HFFc6 (cell line): ENCODE data around the gene FAM168A. TPM values are rescaled to one million over a fixed set of nuclear protein-coding genes. Genes with fewer than 3 reads are reported as not detected.
A peak's percentile ranks its signal among the peaks of the same experiment; 100 is the strongest.

Experiments used
- DNase-seq: peaks from one replicate; pipeline ENCODE4 v3.0.0-alpha.2; 2018
- H3K27ac Mint-ChIP-seq: 2 replicates; pipeline ENCODE4 v1.8.0; 2020; ENCODE audit warnings: mild to moderate bottlenecking, mixed read lengths
- H3K27me3 Mint-ChIP-seq: 2 replicates; pipeline ENCODE4 v1.8.0; 2021; ENCODE audit warnings: mild to moderate bottlenecking, moderate library complexity, mixed read lengths; ENCODE audit not compliant: insufficient read depth
- H3K36me3 Mint-ChIP-seq: 2 replicates; pipeline ENCODE4 v1.8.0; 2021; ENCODE audit warnings: low read depth, mixed read lengths
- H3K4me1 Mint-ChIP-seq: 2 replicates; pipeline ENCODE4 v1.8.0; 2020; ENCODE audit warnings: low read depth, mixed read lengths
- H3K4me3 Mint-ChIP-seq: 2 replicates; pipeline ENCODE4 v1.8.0; 2020; ENCODE audit warnings: mild to moderate bottlenecking, moderate library complexity, mixed read lengths
- H3K9me3 Mint-ChIP-seq: 2 replicates; pipeline ENCODE4 v1.8.0; 2020; ENCODE audit warnings: mild to moderate bottlenecking, mixed read lengths
- total RNA-seq, 6 experiments: library from RNA; stranded (reverse); fragmentation: NEBNext Ultra II Directional; extraction: Animal tissue kit (Norgen Biotek cat#: 25700); gene quantifications; 2 replicates in 1 of 6; 3 replicates in 5 of 6; pipeline ENCODE4 v1.2.3, GENCODE V29; 2021
- TF ChIP-seq, protein P1 (sequence below): fragments of 200-600 bp; sonication (generic); IDR thresholded peaks from 2 replicates; pipeline ENCODE4 v1.5.0; 2021; ENCODE audit warnings: antibody characterized with exemption, mild to moderate bottlenecking

Gene FAM168A
- total RNA-seq, 6 experiments from 2014 or later = 32.6 to 40.1 (median 38.8) TPM

GRCh38 chr11:73400293-73400692 lies 197.6 kb downstream of the FAM168A start:
- 0 out of 2 replicates have a peak overlapping the region, but pooled peaks have one; percentile 8 for H3K27ac Mint-ChIP-seq
- TF ChIP-seq, protein P1, sequence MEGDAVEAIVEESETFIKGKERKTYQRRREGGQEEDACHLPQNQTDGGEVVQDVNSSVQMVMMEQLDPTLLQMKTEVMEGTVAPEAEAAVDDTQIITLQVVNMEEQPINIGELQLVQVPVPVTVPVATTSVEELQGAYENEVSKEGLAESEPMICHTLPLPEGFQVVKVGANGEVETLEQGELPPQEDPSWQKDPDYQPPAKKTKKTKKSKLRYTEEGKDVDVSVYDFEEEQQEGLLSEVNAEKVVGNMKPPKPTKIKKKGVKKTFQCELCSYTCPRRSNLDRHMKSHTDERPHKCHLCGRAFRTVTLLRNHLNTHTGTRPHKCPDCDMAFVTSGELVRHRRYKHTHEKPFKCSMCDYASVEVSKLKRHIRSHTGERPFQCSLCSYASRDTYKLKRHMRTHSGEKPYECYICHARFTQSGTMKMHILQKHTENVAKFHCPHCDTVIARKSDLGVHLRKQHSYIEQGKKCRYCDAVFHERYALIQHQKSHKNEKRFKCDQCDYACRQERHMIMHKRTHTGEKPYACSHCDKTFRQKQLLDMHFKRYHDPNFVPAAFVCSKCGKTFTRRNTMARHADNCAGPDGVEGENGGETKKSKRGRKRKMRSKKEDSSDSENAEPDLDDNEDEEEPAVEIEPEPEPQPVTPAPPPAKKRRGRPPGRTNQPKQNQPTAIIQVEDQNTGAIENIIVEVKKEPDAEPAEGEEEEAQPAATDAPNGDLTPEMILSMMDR = no peak

GRCh38 chr11:73399636-73400035 lies 198.3 kb downstream of the FAM168A start:
- TF ChIP-seq, protein P1 = no peak
- Mint-ChIP-seq H3K9me3 (no peaks in the 10 kb centered on the region), H3K4me3 (no peak overlapping the region), H3K27ac (peak overlapping the region; percentile 47), H3K4me1 (peaks cover 22% of the 10 kb centered on the region), H3K27me3 (peaks cover 10% of the 10 kb centered on the region), H3K36me3 (no peaks in the 10 kb centered on the region)
- DNase-seq = no peak

More at GRCh38 chr11:73400293-73400692, 197.6 kb downstream of the FAM168A start:
- no peak for DNase-seq
- peaks cover 10% of the 10 kb centered on the region for H3K27me3 Mint-ChIP-seq
- H3K4me3 Mint-ChIP-seq = no peak overlapping the region
- H3K9me3 Mint-ChIP-seq = no peaks in the 10 kb centered on the region
- peaks cover 22% of the 10 kb centered on the region for H3K4me1 Mint-ChIP-seq
- no peaks in the 10 kb centered on the region; the same call in 1 of the 2 replicates for H3K36me3 Mint-ChIP-seq

DNA sequence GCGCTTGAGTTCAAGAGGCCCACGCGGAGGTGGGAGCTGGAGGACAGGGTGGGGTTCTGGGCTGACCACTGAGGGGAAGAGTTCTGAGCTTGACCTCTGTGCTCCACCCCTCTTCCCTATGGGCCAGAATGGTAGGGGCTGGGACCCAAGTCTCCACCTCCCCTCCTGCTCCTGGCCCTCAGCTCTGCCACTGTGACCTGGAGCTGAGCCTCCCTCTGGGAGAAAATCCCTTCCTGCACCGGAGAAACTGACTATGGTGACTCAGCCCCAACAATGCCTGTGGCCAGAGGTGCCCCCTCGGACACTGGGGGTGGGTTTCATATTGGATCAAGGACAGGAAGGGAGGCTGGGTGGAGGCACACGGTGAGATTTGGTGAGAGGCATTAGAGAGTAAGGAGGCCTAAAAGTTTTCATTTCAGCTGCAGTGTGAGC lies 198.7 kb downstream of the FAM168A start:
- H3K36me3 Mint-ChIP-seq = no peaks in the 10 kb centered on the region
- no peaks in the 10 kb centered on the region for H3K9me3 Mint-ChIP-seq
- H3K4me1 Mint-ChIP-seq = peaks cover 22% of the 10 kb centered on the region
- DNase-seq = no peak
- TF ChIP-seq, protein P1 = no peak
- no peak overlapping the region for H3K4me3 Mint-ChIP-seq
- H3K27me3 Mint-ChIP-seq = peaks cover 10% of the 10 kb centered on the region
- peak overlapping the region; percentile 47 for H3K27ac Mint-ChIP-seq

DNA sequence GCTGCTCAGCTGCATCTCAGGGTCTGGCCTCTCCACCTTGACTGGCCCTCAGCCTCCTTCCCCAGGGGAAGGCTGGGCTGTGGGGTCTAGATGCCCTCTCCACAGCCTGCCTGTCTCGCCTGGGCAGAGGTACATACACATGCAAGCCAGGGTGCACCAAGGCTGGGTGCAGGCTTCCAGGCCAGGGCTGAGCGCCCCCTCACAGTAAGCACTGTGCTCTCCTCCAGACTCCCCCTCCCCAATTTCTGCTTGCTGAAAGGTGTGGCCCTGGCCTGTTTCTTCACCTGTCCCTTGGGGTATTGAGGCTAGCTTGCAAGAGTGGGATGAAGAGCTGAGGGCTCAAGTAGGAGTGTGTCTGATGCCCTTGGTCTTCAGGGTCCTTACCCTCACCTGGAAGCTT lies 199.2 kb downstream of the FAM168A start:
- TF ChIP-seq, protein P1 = no peak
- Mint-ChIP-seq H3K27me3 (peaks cover 10% of the 10 kb centered on the region), H3K36me3 (no peaks in the 10 kb centered on the region), H3K27ac (peak overlapping the region; percentile 47; the same call in 1 of the 2 replicates), H3K9me3 (no peaks in the 10 kb centered on the region), H3K4me1 (peaks cover 22% of the 10 kb centered on the region), H3K4me3 (no peak overlapping the region)
- DNase-seq = no peak

- Mint-ChIP-seq H3K27me3 (peaks cover 10% of the 10 kb centered on the region), H3K4me3 (no peak overlapping the region), H3K27ac (no peak overlapping the region; the same call in 1 of the 2 replicates), H3K9me3 (no peaks in the 10 kb centered on the region), H3K36me3 (no peaks in the 10 kb centered on the region), H3K4me1 (peaks cover 28% of the 10 kb centered on the region)
- TF ChIP-seq, protein P1 = no peak
- no peak for DNase-seq
Observed at GRCh38 chr11:73398132-73398526, 199.8 kb downstream of the FAM168A start.
